SK-N-SH (cell line): ENCODE data around the gene SFXN3.

Experiments used
- GABPA ChIP-seq: IDR thresholded peaks from 2 replicates; pipeline ENCODE4 v1.4.0; 2012; ENCODE audit warnings: low read depth, mild to moderate bottlenecking
- NFIC ChIP-seq: IDR thresholded peaks from 2 replicates; pipeline ENCODE4 v1.4.0; 2012; ENCODE audit warnings: borderline replicate concordance
- POLR2AphosphoS5 ChIP-seq: IDR thresholded peaks from 2 replicates; pipeline ENCODE4 v1.6.1; 2012; ENCODE audit warnings: low read depth, low read length
- RAD21 ChIP-seq: IDR thresholded peaks from 2 replicates; pipeline ENCODE4 v1.6.1; 2012; ENCODE audit warnings: mild to moderate bottlenecking, low read length
- RFX5 ChIP-seq: IDR thresholded peaks from 2 replicates; pipeline ENCODE4 v1.6.1; 2012; ENCODE audit warnings: mild to moderate bottlenecking, improper control_type of control experiment, low read length
- SIN3A ChIP-seq: IDR thresholded peaks from 2 replicates; pipeline ENCODE4 v1.6.1; 2012; ENCODE audit warnings: low read depth, mild to moderate bottlenecking, low read length, moderate library complexity, borderline replicate concordance
- TF ChIP-seq, protein P1 (sequence below): fragments of 200-600 bp; sonication (generic); IDR thresholded peaks from 2 replicates; pipeline ENCODE4 v1.6.1; 2017; ENCODE audit warnings: antibody characterized with exemption, mild to moderate bottlenecking, moderate library complexity

DNA sequence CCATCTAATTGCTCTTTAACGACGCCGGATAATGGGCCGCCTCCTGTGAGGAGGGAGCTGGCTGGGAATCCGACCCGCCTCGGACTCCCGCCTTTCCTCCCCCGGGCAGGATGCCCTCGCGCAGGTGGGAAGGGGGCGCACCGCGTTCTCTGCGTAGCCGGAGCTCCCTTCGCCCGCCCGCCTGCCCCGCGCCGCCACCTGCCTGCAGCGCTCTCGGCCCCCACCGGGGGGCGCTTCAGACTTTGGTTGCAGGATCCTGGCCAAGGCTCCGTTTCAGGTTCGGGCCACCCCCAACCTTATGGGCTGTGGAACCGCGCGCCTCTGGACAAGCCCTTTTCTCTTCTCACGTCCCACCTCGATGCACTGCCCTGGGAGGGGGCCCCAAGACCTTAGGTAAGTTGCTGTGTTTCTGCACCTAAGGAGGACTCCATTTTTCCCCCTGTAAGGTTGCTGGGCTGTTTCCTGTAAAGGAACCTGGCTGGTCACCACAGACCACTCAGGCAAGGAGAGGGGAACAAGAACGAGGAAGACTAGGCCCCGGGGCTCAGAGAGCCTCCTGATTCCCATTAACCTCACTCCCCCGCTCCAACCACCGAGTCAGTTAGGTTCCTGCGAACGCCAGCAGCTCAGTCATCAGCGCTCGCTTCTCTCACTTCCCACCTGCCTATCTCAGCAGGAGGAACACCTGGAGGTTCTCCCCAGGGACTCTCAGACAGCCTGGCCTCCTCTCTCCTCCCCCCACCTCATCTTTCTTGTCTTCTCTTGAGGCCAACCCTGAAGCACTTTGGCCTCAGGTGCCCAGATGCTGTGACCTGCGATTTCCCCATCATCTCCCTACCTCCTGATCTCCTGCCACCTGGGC lies 19.4 kb downstream of the SFXN3 start:
- TF ChIP-seq, protein P1, sequence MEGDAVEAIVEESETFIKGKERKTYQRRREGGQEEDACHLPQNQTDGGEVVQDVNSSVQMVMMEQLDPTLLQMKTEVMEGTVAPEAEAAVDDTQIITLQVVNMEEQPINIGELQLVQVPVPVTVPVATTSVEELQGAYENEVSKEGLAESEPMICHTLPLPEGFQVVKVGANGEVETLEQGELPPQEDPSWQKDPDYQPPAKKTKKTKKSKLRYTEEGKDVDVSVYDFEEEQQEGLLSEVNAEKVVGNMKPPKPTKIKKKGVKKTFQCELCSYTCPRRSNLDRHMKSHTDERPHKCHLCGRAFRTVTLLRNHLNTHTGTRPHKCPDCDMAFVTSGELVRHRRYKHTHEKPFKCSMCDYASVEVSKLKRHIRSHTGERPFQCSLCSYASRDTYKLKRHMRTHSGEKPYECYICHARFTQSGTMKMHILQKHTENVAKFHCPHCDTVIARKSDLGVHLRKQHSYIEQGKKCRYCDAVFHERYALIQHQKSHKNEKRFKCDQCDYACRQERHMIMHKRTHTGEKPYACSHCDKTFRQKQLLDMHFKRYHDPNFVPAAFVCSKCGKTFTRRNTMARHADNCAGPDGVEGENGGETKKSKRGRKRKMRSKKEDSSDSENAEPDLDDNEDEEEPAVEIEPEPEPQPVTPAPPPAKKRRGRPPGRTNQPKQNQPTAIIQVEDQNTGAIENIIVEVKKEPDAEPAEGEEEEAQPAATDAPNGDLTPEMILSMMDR: peak; percentile 75
- no peak for TF ChIP-seq RFX5
- peak; percentile 42 for TF ChIP-seq RAD21
- TF ChIP-seq NFIC: no peak
- no peak for TF ChIP-seq GABPA
- no peak for TF ChIP-seq POLR2AphosphoS5
- no peak for TF ChIP-seq SIN3A
